ENCODE measurements around the gene AAK1.

DNA sequence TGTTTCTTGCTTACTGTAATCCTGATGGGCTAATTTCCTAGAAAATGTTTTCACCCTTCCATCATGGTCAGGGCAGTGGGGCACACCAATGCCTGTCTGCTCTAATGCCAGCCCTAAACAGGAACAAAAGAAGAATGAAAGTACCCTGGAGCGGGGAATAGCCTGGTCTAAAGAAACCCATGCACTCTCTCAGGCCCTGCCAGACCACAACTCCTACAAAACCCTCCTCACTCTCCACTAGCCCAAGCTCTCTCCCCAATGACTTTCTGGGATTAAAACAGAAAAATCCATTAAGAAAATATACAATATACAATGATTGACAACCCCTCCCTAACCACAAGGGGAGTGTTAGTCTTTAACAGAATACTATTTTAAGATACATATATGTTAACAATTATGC lies 67.6 kb downstream of the AAK1 start:
- TF ChIP-seq CTCF (IDR thresholded peaks at IDR 0.05) (no peak), POLR2A (IDR thresholded peaks at IDR 0.05) (no peak)
